ENCODE data around the gene KLF15.

The KLF15 gene

GRCh38 chr3:126380011-126380768, 23.0 kb upstream of the KLF15 start:
- no peak for TF ChIP-seq CTCF (IDR thresholded peaks at IDR 0.05; ENCODE audit: low read depth, low read length)
- no peak for DNase-seq
- no peak overlapping the region for H3K4me3 ChIP-seq (ENCODE audit: low read depth, low read length)
- H3K9me3 ChIP-seq (ENCODE audit: severe bottlenecking): no peaks in the 10 kb centered on the region
- H3K36me3 ChIP-seq: no peaks in the 10 kb centered on the region
- H3K27me3 ChIP-seq (ENCODE audit: insufficient read depth, low read depth, severe bottlenecking): no peaks in the 10 kb centered on the region
- no peak overlapping the region for H3K27ac ChIP-seq

DNA sequence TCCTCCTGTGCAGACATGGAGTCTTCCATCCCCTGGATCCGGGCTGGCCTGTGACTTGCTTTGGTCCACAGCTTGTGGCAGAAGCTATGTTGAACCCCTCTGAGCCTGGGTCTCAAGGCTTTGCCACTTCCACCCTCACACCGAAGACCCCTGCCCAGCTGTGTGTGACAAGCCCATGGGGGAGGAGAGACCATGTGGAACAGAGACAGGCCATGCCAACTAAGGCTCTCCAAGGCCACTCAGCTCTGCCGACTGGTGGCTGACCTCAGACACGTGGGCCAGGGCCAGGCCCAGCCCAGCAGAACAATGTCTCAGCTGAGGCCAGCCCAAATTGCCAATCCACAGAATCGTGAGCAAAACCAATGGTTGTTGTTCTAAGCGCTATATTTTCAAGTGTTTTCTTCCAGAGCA, 21.1 kb upstream of the KLF15 start:
- TF ChIP-seq CTCF (IDR thresholded peaks at IDR 0.05; ENCODE audit: low read depth, low read length): no peak
- no peak for DNase-seq
- no peaks in the 10 kb centered on the region for H3K27me3 ChIP-seq (ENCODE audit: insufficient read depth, low read depth, severe bottlenecking)
- no peaks in the 10 kb centered on the region for H3K36me3 ChIP-seq
- H3K9me3 ChIP-seq (ENCODE audit: severe bottlenecking): no peaks in the 10 kb centered on the region
- no peak overlapping the region for H3K4me3 ChIP-seq (ENCODE audit: low read depth, low read length)
- H3K27ac ChIP-seq: no peak overlapping the region

GRCh38 chr3:126377211-126377610, 20.0 kb upstream of the KLF15 start:
- no peaks in the 10 kb centered on the region for H3K27me3 ChIP-seq (ENCODE audit: insufficient read depth, low read depth, severe bottlenecking)
- H3K36me3 ChIP-seq: no peaks in the 10 kb centered on the region
- no peak for DNase-seq
- no peak overlapping the region for H3K4me3 ChIP-seq (ENCODE audit: low read depth, low read length)
- H3K27ac ChIP-seq: no peak overlapping the region
- H3K9me3 ChIP-seq (ENCODE audit: severe bottlenecking): no peaks in the 10 kb centered on the region
- TF ChIP-seq CTCF (IDR thresholded peaks at IDR 0.05; ENCODE audit: low read depth, low read length): no peak

- Histone ChIP-seq H3K36me3 (no peaks in the 10 kb centered on the region), H3K9me3 (ENCODE audit: severe bottlenecking) (no peaks in the 10 kb centered on the region), H3K27me3 (ENCODE audit: insufficient read depth, low read depth, severe bottlenecking) (no peaks in the 10 kb centered on the region), H3K27ac (no peak overlapping the region), H3K4me3 (ENCODE audit: low read depth, low read length) (no peak overlapping the region)
- DNase-seq: no peak
- TF ChIP-seq CTCF (IDR thresholded peaks at IDR 0.05; ENCODE audit: low read depth, low read length): no peak
Observed at GRCh38 chr3:126376444-126376843, 19.2 kb upstream of the KLF15 start.

DNA sequence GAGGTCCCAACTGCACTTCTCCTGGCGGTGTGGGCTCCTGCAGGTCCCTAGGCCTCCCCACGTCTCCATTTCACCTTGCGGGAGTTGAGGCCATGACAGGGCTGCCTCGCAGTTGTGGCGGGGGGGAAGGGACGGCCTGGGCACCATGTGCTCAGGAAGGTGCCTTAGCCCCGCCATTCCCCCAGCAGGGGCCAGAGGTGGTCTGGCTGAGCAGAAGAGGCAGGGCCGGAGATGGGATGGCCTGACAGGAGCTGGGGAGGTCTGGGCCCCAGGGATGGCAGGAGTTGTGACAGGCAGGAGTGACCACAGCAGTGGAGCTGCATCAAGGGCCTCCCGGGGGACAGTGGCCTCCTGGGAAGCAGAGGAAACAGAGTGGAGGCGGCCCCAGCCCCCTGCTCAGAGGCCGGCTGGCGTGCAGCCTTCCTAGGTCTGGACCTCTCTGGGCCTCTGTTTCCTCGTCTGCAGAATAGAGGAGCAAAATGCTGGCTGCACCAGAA, 18.7 kb upstream of the KLF15 start:
- no peaks in the 10 kb centered on the region for H3K36me3 ChIP-seq
- DNase-seq: no peak
- H3K27ac ChIP-seq: no peak overlapping the region
- no peak for TF ChIP-seq CTCF (IDR thresholded peaks at IDR 0.05; ENCODE audit: low read depth, low read length)
- H3K9me3 ChIP-seq (ENCODE audit: severe bottlenecking): no peaks in the 10 kb centered on the region
- no peaks in the 10 kb centered on the region for H3K27me3 ChIP-seq (ENCODE audit: insufficient read depth, low read depth, severe bottlenecking)
- no peak overlapping the region for H3K4me3 ChIP-seq (ENCODE audit: low read depth, low read length)
